OCI-LY1 (cell line): ENCODE data around the gene SUFU.
A peak's percentile ranks its signal among the peaks of the same experiment; 100 is the strongest.
"Not testable (repeated sequence)": the region's sequence is repeated elsewhere in the genome, so short reads cannot be mapped to it uniquely, and the experiment has no call there.

Source experiments
- H2AFZ ChIP-seq: fragments of 200-600 bp; sonication (generic), shearing (Covaris generic); 2 replicates; pipeline ENCODE4 v1.6.0; 2014; ENCODE audit warnings: antibody characterized with exemption, mild to moderate bottlenecking, low read length
- H3F3A ChIP-seq: fragments of 200-600 bp; sonication (generic), shearing (Covaris generic); 2 replicates; pipeline ENCODE4 v1.6.0; 2014; ENCODE audit warnings: mild to moderate bottlenecking, antibody characterized with exemption, low read length, moderate library complexity; ENCODE audit not compliant: insufficient read depth
- H3K27ac ChIP-seq: fragments of 200-600 bp; sonication (generic); 2 replicates; pipeline ENCODE4 v1.5.1; 2014; ENCODE audit warnings: low read length, mixed run types, mild to moderate bottlenecking, low read depth; ENCODE audit not compliant: poor library complexity, severe bottlenecking
- H3K27me3 ChIP-seq: fragments of 200-600 bp; sonication (generic); 2 replicates; pipeline ENCODE4 v1.6.0; 2014; ENCODE audit warnings: antibody characterized with exemption, mild to moderate bottlenecking, low read length, moderate library complexity; ENCODE audit not compliant: insufficient read depth
- H3K36me3 ChIP-seq: fragments of 200-600 bp; sonication (generic); 2 replicates; pipeline ENCODE4 v1.6.1; 2014; ENCODE audit warnings: mild to moderate bottlenecking, antibody characterized with exemption, low read length, moderate library complexity, mixed read lengths; ENCODE audit not compliant: insufficient read depth
- H3K4me1 ChIP-seq: fragments of 200-600 bp; sonication (generic); 2 replicates; pipeline ENCODE4 v1.5.1; 2014; ENCODE audit warnings: mild to moderate bottlenecking, low read length, moderate library complexity; ENCODE audit not compliant: insufficient read depth, severe bottlenecking
- H3K4me2 ChIP-seq: fragments of 200-600 bp; sonication (generic), shearing (Covaris generic); 2 replicates; pipeline ENCODE4 v1.6.1; 2014; ENCODE audit warnings: low read length
- H3K4me3 ChIP-seq: fragments of 200-600 bp; sonication (generic); 2 replicates; pipeline ENCODE4 v1.5.1; 2014; ENCODE audit warnings: low read length, low read depth, mild to moderate bottlenecking, mixed read lengths; ENCODE audit not compliant: poor library complexity, severe bottlenecking
- H3K79me2 ChIP-seq: fragments of 200-600 bp; shearing (Covaris generic); 2 replicates; pipeline ENCODE4 v1.6.1; 2016; ENCODE audit warnings: mixed run types, low read length, mixed read lengths; ENCODE audit not compliant: insufficient read depth
- H3K9ac ChIP-seq: fragments of 200-600 bp; sonication (generic), shearing (Covaris generic); 2 replicates; pipeline ENCODE4 v1.6.1; 2014; ENCODE audit warnings: mild to moderate bottlenecking, low read length, mixed read lengths
- H3K9me2 ChIP-seq: fragments of 200-600 bp; sonication (generic), shearing (Covaris generic); 2 replicates; pipeline ENCODE4 v1.6.1; 2014; ENCODE audit warnings: low read depth, mild to moderate bottlenecking, low read length, mixed read lengths
- H3K9me3 ChIP-seq: fragments of 200-600 bp; shearing (Covaris generic); 2 replicates; pipeline ENCODE4 v1.6.1; 2014; ENCODE audit warnings: low read length, mixed read lengths
- H4K20me1 ChIP-seq: fragments of 200-600 bp; sonication (generic), shearing (Covaris generic); 2 replicates; pipeline ENCODE4 v1.6.0; 2016; ENCODE audit warnings: mild to moderate bottlenecking, low read length; ENCODE audit not compliant: insufficient read depth
- CTCF ChIP-seq: fragments of 200-600 bp; sonication (generic), shearing (Covaris generic); IDR thresholded peaks from 2 replicates; pipeline ENCODE4 v1.5.1; 2017; ENCODE audit warnings: mild to moderate bottlenecking, antibody characterized with exemption, low read length, moderate library complexity, mixed read lengths
- EZH2 ChIP-seq: fragments of 200-600 bp; sonication (generic), shearing (Covaris generic); IDR thresholded peaks from 2 replicates; pipeline ENCODE4 v1.8.0; 2017; ENCODE audit warnings: borderline replicate concordance, mixed run types, mild to moderate bottlenecking, antibody characterized with exemption, low read length, moderate library complexity, mixed read lengths

SUFU gene

GRCh38 chr10:102503264-102504178, at the start of gene SUFU:
SUFU (plus strand) TSS chr10:102503972; CDS start chr10:102504153, 181 bp downstream.
- TF ChIP-seq CTCF, result peak; percentile 56
- TF ChIP-seq EZH2, result no peak
- Histone ChIP-seq H3F3A (no peaks in the 10 kb centered on the region), H3K4me1 (peaks cover 26% of the 10 kb centered on the region), H4K20me1 (no peaks in the 10 kb centered on the region), H3K9me2 (no peaks in the 10 kb centered on the region), H3K36me3 (no peaks in the 10 kb centered on the region), H3K27me3 (no peaks in the 10 kb centered on the region), H3K27ac (peak within 1 kb of the TSS; percentile 42), H2AFZ (peak within 1 kb of the TSS; percentile 41; the same call in 1 of the 2 replicates), H3K4me3 (peak within 1 kb of the TSS; percentile 95), H3K79me2 (peaks cover 30% of the 10 kb centered on the region), H3K9ac (peak within 1 kb of the TSS; percentile 89), H3K9me3 (no peaks in the 10 kb centered on the region), H3K4me2 (peak within 1 kb of the TSS; percentile 87)

GRCh38 chr10:102454662-102455487, 48.9 kb upstream of the SUFU start:
- not testable (repeated sequence) for H3K4me3 ChIP-seq, H4K20me1 ChIP-seq, H3K27me3 ChIP-seq, H2AFZ ChIP-seq, H3K9me3 ChIP-seq, H3K9ac ChIP-seq, H3K79me2 ChIP-seq, H3K36me3 ChIP-seq, H3F3A ChIP-seq, H3K9me2 ChIP-seq, H3K4me2 ChIP-seq, H3K27ac ChIP-seq
- H3K4me1 ChIP-seq, result peaks cover 16% of the 10 kb centered on the region

DNA sequence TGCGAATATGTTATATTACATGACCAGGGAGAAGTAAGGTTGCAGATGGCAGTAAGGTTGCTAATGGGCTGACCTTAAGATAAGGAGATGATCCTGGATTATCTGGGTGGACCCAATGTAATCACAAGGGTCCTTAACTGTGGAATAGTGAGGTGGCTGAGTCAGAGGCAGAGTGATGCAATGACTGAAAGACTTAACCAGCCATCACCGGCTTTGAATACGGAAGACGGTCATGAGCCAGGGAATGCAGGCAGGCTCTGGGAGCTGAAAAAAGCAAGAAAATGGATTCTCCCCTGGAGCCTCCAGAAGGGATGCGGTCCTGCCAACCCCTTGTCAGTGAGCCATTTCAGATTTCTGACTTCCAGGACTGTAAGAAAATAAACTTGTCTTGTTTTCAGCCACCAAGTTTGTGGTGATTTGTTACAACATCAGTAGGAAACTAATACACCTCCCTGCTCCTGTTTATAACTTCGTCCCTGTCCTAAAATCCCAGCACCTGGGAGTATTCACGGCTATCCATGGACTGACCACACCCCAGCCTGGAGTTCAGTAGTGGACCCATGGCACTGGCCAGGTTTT, 47.8 kb upstream of the SUFU start:
- Histone ChIP-seq H3K9me2 (no peaks in the 10 kb centered on the region), H3K79me2 (0 out of 2 replicates have a peak, but pooled peaks cover 5% of the 10 kb centered on the region), H4K20me1 (no peaks in the 10 kb centered on the region), H3K4me3 (no peak overlapping the region), H3F3A (no peaks in the 10 kb centered on the region), H3K27ac (no peak overlapping the region), H3K9ac (no peak overlapping the region), H2AFZ (no peak overlapping the region), H3K27me3 (no peaks in the 10 kb centered on the region), H3K4me1 (peaks cover 23% of the 10 kb centered on the region), H3K9me3 (no peaks in the 10 kb centered on the region), H3K36me3 (peaks cover 10% of the 10 kb centered on the region; the same call in 1 of the 2 replicates), H3K4me2 (no peak overlapping the region)
- TF ChIP-seq CTCF, result no peak
- TF ChIP-seq EZH2, result no peak
